ENCODE measurements around the gene RPS6KL1. TPM values are rescaled to one million over a fixed set of nuclear protein-coding genes. Genes with fewer than 3 reads are reported as not detected.
"Not testable (repeated sequence)": the region's sequence is repeated elsewhere in the genome, so short reads cannot be mapped to it uniquely, and the experiment has no call there.

RPS6KL1 gene
- total RNA-seq, 1 experiment from 2014 or later, result 9.8 TPM

DNA sequence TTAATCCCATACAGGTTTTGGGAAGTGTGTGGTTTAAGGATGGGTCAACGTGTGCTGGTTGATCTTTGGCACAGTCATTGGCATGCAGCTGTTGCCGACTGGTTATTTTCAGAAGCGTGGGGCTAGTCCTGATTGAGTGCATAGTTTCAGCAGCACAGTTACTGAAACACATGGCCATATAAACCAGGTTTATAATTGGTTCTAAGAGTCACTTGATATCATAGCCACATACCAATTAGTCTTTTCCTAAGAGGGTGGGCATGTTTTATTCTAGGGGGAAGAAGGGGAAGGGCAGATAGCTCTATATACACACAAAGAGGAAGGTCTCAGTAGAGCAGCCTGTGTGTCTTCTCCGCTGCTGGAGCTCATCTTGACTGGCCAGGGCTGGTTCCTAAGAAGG is 11.0 kb upstream of the RPS6KL1 start:
- ChIA-PET POLR2A (no interaction called here), CTCF (interaction anchor here (1.3 to 1.5 kb wide), 2 partner anchors 11 to 28 kb away, joined by 3 to 4 read pairs; no protein-coding TSS in a partner anchor)
- no peaks in the 10 kb centered on the region for H3K36me3 Mint-ChIP-seq (ENCODE audit: insufficient read depth, unreplicated experiment)
- no peak overlapping the region for H3K4me3 Mint-ChIP-seq (ENCODE audit: unreplicated experiment)
- no peaks in the 10 kb centered on the region for H3K27me3 ChIP-seq (replicated peaks; ENCODE audit: control insufficient read depth, insufficient read depth, low read length)
- H3K27me3 Mint-ChIP-seq (ENCODE audit: insufficient read depth, unreplicated experiment), result peaks cover 6% of the 10 kb centered on the region
- no peaks in the 10 kb centered on the region for H3K9me3 ChIP-seq
- peaks cover 10% of the 10 kb centered on the region for H3K9me3 Mint-ChIP-seq (ENCODE audit: unreplicated experiment)
- H3K36me3 ChIP-seq (ENCODE audit: control insufficient read depth, insufficient read depth, low read length), result no peaks in the 10 kb centered on the region
- BruUV-seq (replicated peaks), result no TSS peak
- no peak overlapping the region for H3K27ac Mint-ChIP-seq (ENCODE audit: unreplicated experiment)
- TF ChIP-seq, protein P1, sequence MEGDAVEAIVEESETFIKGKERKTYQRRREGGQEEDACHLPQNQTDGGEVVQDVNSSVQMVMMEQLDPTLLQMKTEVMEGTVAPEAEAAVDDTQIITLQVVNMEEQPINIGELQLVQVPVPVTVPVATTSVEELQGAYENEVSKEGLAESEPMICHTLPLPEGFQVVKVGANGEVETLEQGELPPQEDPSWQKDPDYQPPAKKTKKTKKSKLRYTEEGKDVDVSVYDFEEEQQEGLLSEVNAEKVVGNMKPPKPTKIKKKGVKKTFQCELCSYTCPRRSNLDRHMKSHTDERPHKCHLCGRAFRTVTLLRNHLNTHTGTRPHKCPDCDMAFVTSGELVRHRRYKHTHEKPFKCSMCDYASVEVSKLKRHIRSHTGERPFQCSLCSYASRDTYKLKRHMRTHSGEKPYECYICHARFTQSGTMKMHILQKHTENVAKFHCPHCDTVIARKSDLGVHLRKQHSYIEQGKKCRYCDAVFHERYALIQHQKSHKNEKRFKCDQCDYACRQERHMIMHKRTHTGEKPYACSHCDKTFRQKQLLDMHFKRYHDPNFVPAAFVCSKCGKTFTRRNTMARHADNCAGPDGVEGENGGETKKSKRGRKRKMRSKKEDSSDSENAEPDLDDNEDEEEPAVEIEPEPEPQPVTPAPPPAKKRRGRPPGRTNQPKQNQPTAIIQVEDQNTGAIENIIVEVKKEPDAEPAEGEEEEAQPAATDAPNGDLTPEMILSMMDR (IDR thresholded peaks at IDR 0.05; ENCODE audit: insufficient read depth in 1 of 2, low read depth in 1 of 2, low read length in 1 of 2, severe bottlenecking in 1 of 2, unreplicated experiment in 1 of 2), result no peak
- no peak overlapping the region for H3K4me3 ChIP-seq (ENCODE audit: low read depth, low read length)
- no peaks in the 10 kb centered on the region for H3K4me1 Mint-ChIP-seq (ENCODE audit: low read depth, unreplicated experiment)
- H3K4me1 ChIP-seq, result no peaks in the 10 kb centered on the region
- intact Hi-C loops (cut with micrococcal nuclease; ENCODE audit: unreplicated experiment), result no loop called here
- no peak for DNase-seq

DNA sequence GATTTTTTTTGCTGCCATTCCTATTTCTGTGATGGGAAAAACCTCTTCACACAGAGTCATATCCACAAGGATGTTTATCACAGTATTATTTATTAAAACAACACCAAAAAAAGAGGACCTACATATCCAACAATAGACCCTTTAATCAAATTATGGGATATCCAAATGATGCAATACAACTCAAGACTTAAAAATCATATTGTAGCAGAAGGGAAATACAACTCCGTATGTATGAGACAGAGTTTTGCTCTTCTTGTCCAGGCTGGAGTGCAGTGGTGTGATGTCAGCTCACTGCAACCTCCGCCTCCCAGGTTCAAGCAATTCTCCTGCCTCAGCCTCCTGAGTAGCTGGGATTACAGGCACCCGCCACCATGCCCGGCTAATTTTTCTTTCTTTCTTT is 9.9 kb upstream of the RPS6KL1 start:
- H3K27me3 Mint-ChIP-seq (ENCODE audit: insufficient read depth, unreplicated experiment); POLR2A ChIA-PET: not testable (repeated sequence)

DNA sequence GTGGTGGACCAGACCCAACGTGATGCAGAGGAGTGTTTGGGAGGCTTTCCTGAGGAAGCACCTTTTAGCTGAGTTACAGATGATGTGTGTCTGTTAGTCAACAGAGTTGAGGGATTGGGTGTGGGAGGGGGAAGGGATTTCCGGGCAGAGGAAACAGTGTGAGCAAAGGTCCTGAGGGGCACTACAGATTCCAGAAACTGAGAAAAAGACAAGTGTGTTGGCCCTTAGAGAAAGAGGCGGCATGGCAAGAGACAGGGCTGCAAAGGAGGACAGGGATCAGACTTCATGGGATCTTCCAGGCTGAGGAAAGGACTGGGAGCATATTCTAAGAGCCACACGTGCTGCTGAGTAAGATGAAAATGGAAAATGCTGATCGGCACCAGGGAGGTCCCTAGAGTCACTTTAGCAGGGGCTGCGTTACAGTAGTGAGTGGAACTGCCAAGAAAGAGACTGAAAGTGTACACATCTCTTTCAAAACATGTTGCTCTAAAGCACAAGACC is 9.4 kb upstream of the RPS6KL1 start:
- Histone ChIP-seq H3K36me3 (ENCODE audit: control insufficient read depth, insufficient read depth, low read length) (no peaks in the 10 kb centered on the region), H3K4me1 (no peaks in the 10 kb centered on the region), H3K9me3 (no peaks in the 10 kb centered on the region), H3K4me3 (ENCODE audit: low read depth, low read length) (no peak overlapping the region), H3K27me3 (replicated peaks; ENCODE audit: control insufficient read depth, insufficient read depth, low read length) (no peaks in the 10 kb centered on the region)
- no peaks in the 10 kb centered on the region for H3K27me3 Mint-ChIP-seq (ENCODE audit: insufficient read depth, unreplicated experiment)
- H3K4me3 Mint-ChIP-seq (ENCODE audit: unreplicated experiment), result no peak overlapping the region
- H3K4me1 Mint-ChIP-seq (ENCODE audit: low read depth, unreplicated experiment), result no peaks in the 10 kb centered on the region
- BruUV-seq (replicated peaks), result no TSS peak
- TF ChIP-seq, protein P1 (IDR thresholded peaks at IDR 0.05; ENCODE audit: insufficient read depth in 1 of 2, low read depth in 1 of 2, low read length in 1 of 2, severe bottlenecking in 1 of 2, unreplicated experiment in 1 of 2), result no peak
- ChIA-PET CTCF (no interaction called here), POLR2A (no interaction called here)
- no peak for DNase-seq
- H3K9me3 Mint-ChIP-seq (ENCODE audit: unreplicated experiment), result no peaks in the 10 kb centered on the region
- no peaks in the 10 kb centered on the region for H3K36me3 Mint-ChIP-seq (ENCODE audit: insufficient read depth, unreplicated experiment)
- H3K27ac Mint-ChIP-seq (ENCODE audit: unreplicated experiment), result no peak overlapping the region
- intact Hi-C loops (cut with micrococcal nuclease; ENCODE audit: unreplicated experiment), result no loop called here

More for the DNA sequence above, 9.9 kb upstream of the RPS6KL1 start:
- H3K4me3 Mint-ChIP-seq (ENCODE audit: unreplicated experiment); intact Hi-C loops (cut with micrococcal nuclease; ENCODE audit: unreplicated experiment); H3K4me1 Mint-ChIP-seq (ENCODE audit: low read depth, unreplicated experiment); CTCF ChIA-PET; BruUV-seq (replicated peaks); H3K27me3 ChIP-seq (replicated peaks; ENCODE audit: control insufficient read depth, insufficient read depth, low read length); H3K4me1 ChIP-seq; H3K9me3 Mint-ChIP-seq (ENCODE audit: unreplicated experiment); H3K36me3 ChIP-seq (ENCODE audit: control insufficient read depth, insufficient read depth, low read length); H3K4me3 ChIP-seq (ENCODE audit: low read depth, low read length); H3K9me3 ChIP-seq; H3K36me3 Mint-ChIP-seq (ENCODE audit: insufficient read depth, unreplicated experiment); H3K27ac Mint-ChIP-seq (ENCODE audit: unreplicated experiment); DNase-seq: not testable (repeated sequence)

DNA sequence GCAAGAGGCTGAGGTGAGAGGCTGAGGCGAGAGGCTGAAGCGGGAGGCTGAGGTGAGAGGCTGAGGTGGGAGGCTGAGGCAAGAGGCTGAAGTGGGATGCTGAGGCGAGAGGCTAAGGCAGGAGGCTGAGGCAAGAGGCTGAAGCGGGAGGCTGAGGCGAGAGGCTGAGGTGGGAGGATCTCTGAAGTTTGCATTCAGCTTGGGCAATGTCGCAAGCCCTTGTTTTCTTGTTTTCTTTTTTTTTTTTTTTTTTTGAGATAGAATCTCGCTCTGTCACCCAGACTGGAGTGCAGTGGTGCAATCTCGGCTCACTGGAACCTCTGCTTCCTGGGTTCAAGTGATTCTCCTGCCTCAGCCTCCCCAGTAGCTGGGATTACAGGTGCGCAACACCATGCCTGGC is 8.7 kb upstream of the RPS6KL1 start:
- H3K27me3 Mint-ChIP-seq (ENCODE audit: insufficient read depth, unreplicated experiment); H3K36me3 ChIP-seq (ENCODE audit: control insufficient read depth, insufficient read depth, low read length); H3K36me3 Mint-ChIP-seq (ENCODE audit: insufficient read depth, unreplicated experiment); POLR2A ChIA-PET; H3K4me1 ChIP-seq; DNase-seq; H3K27ac Mint-ChIP-seq (ENCODE audit: unreplicated experiment); BruUV-seq (replicated peaks); H3K4me3 Mint-ChIP-seq (ENCODE audit: unreplicated experiment); H3K4me3 ChIP-seq (ENCODE audit: low read depth, low read length); H3K9me3 ChIP-seq; H3K27me3 ChIP-seq (replicated peaks; ENCODE audit: control insufficient read depth, insufficient read depth, low read length); intact Hi-C loops (cut with micrococcal nuclease; ENCODE audit: unreplicated experiment); H3K4me1 Mint-ChIP-seq (ENCODE audit: low read depth, unreplicated experiment); H3K9me3 Mint-ChIP-seq (ENCODE audit: unreplicated experiment): not testable (repeated sequence)
- CTCF ChIA-PET, result interaction anchor here (1.1 to 1.2 kb wide), 2 partner anchors 71 to 73 kb away, joined by 3 to 4 read pairs; partner anchors contain the start of gene EIF2B2
